VCaP (cell line): Measurements from ENCODE around the gene RNF10.
"Not testable (repeated sequence)": the region's sequence is repeated elsewhere in the genome, so short reads cannot be mapped to it uniquely, and the experiment has no call there.

ENCODE experiments used
- H3K27ac ChIP-seq: fragments of 450-650 bp; 2 replicates; pipeline ENCODE4 v1.5.1; 2017
- CTCF ChIP-seq: fragments of 450-650 bp; conservative IDR thresholded peaks from 2 replicates; pipeline ENCODE4 v1.5.1; 2017; ENCODE audit warnings: mild to moderate bottlenecking, moderate library complexity

Gene RNF10

GRCh38 chr12:120614848-120615247, 80.7 kb downstream of the RNF10 start:
- H3K27ac ChIP-seq: no peak overlapping the region
- TF ChIP-seq CTCF: no peak

- H3K27ac ChIP-seq: not testable (repeated sequence)
Observed at GRCh38 chr12:120617193-120617592, 83.0 kb downstream of the RNF10 start.

GRCh38 chr12:120617767-120618166, 83.6 kb downstream of the RNF10 start:
- H3K27ac ChIP-seq: not testable (repeated sequence)

- TF ChIP-seq CTCF: no peak
- H3K27ac ChIP-seq: no peak overlapping the region
Observed at GRCh38 chr12:120618954-120619615, 84.9 kb downstream of the RNF10 start.

- no peak overlapping the region for H3K27ac ChIP-seq
- no peak for TF ChIP-seq CTCF
Observed at GRCh38 chr12:120620624-120621023, 86.5 kb downstream of the RNF10 start.

- TF ChIP-seq CTCF: peak; percentile 33
- no peak overlapping the region for H3K27ac ChIP-seq
Observed at GRCh38 chr12:120625557-120626419, 91.6 kb downstream of the RNF10 start.
